ENCODE results near the gene TSKU. TPM values are rescaled to one million over a fixed set of nuclear protein-coding genes. Genes with fewer than 3 reads are reported as not detected.
A peak's percentile ranks its signal among the peaks of the same experiment; 100 is the strongest.

TSKU gene
- total RNA-seq, 4 donors from 2014 or later: 10.2 to 23.9 (median 15.8) TPM

- TF ChIP-seq POLR2A (IDR thresholded peaks at IDR 0.05) (no peak), CTCF (IDR thresholded peaks at IDR 0.05 in 4 of 5, conservative IDR thresholded peaks at IDR 0.05 in 1 of 5) (no peak)
- Histone ChIP-seq H3K27ac (no peak overlapping the region), H3K9me3 (peaks cover 0 to 8% (median 0%) of the 10 kb centered on the region in 3 donors), H3K4me3 (no peak overlapping the region), H3K4me1 (peaks cover 24 to 27% of the 10 kb centered on the region in 2 donors), H3K36me3 (no peaks in the 10 kb centered on the region), H3K27me3 (no peaks in the 10 kb centered on the region)
- intact Hi-C loops (cut with DNase I; ENCODE audit: low total_unique reads) (no loop called here), in situ Hi-C loops (cut with MboI; ENCODE audit: low sequenced_read_pairs in 4 of 4) (no loop called here)
- no peak for DNase-seq
- no peak for ATAC-seq
Observed at GRCh38 chr11:76777305-76777704, 5.9 kb upstream of the TSKU start.

GRCh38 chr11:76777876-76778275 is 5.3 kb upstream of the TSKU start:
- Histone ChIP-seq H3K4me3 (no peak overlapping the region), H3K4me1 (peaks cover 22 to 24% of the 10 kb centered on the region in 2 donors), H3K27me3 (no peaks in the 10 kb centered on the region), H3K27ac (no peak overlapping the region), H3K9me3 (peaks cover 0 to 8% (median 0%) of the 10 kb centered on the region in 3 donors), H3K36me3 (no peaks in the 10 kb centered on the region)
- no peak for ATAC-seq
- intact Hi-C loops (cut with DNase I; ENCODE audit: low total_unique reads) (no loop called here), in situ Hi-C loops (cut with MboI; ENCODE audit: low sequenced_read_pairs in 4 of 4) (no loop called here)
- DNase-seq: no peak
- no peak for TF ChIP-seq POLR2A (IDR thresholded peaks at IDR 0.05)
- no peak for TF ChIP-seq CTCF (IDR thresholded peaks at IDR 0.05 in 4 of 5, conservative IDR thresholded peaks at IDR 0.05 in 1 of 5)

- Histone ChIP-seq H3K27me3 (peaks cover 0 to 5% (median 0%) of the 10 kb centered on the region in 3 donors), H3K4me3 (no peak overlapping the region), H3K9me3 (peaks cover 0 to 8% (median 0%) of the 10 kb centered on the region in 3 donors), H3K36me3 (no peaks in the 10 kb centered on the region), H3K27ac (no peak overlapping the region), H3K4me1 (peaks cover 13 to 14% of the 10 kb centered on the region in 2 donors)
- DNase-seq: no peak
- intact Hi-C loops (cut with DNase I; ENCODE audit: low total_unique reads): no loop called here
- in situ Hi-C loops (cut with MboI; ENCODE audit: low sequenced_read_pairs in 4 of 4): no loop called here
- ATAC-seq: no peak
- TF ChIP-seq CTCF (IDR thresholded peaks at IDR 0.05 in 4 of 5, conservative IDR thresholded peaks at IDR 0.05 in 1 of 5) (no peak), POLR2A (IDR thresholded peaks at IDR 0.05) (no peak)
Observed at GRCh38 chr11:76778874-76779273, 4.3 kb upstream of the TSKU start.

- Histone ChIP-seq H3K9me3 (peaks cover 0 to 8% (median 0%) of the 10 kb centered on the region in 3 donors), H3K27me3 (peaks cover 0 to 8% (median 0%) of the 10 kb centered on the region in 3 donors), H3K27ac (peak overlapping the region in 2 of 4 donors; percentile 47 to 75), H3K36me3 (no peaks in the 10 kb centered on the region), H3K4me3 (no peak overlapping the region), H3K4me1 (peaks cover 4 to 8% of the 10 kb centered on the region in 2 donors)
- DNase-seq: no peak
- TF ChIP-seq CTCF (IDR thresholded peaks at IDR 0.05 in 4 of 5, conservative IDR thresholded peaks at IDR 0.05 in 1 of 5) (no peak), POLR2A (IDR thresholded peaks at IDR 0.05) (no peak)
- intact Hi-C loops (cut with DNase I; ENCODE audit: low total_unique reads) (no loop called here), in situ Hi-C loops (cut with MboI; ENCODE audit: low sequenced_read_pairs in 4 of 4) (no loop called here)
- ATAC-seq: no peak
Observed at GRCh38 chr11:76781046-76781801, 1.9 kb upstream of the TSKU start.
